GM19025 (cell line): ENCODE measurements around the gene KRTAP12-2.
"Not testable (repeated sequence)": the region's sequence is repeated elsewhere in the genome, so short reads cannot be mapped to it uniquely, and the experiment has no call there.

ENCODE experiments used
- ATAC-seq: cut with Tn5 transposase; IDR thresholded peaks from one replicate; pipeline ENCODE4 v1.9.1; 2021; ENCODE audit warnings: mild to moderate bottlenecking, low read depth, moderate library complexity; ENCODE audit not compliant: unreplicated experiment

Gene KRTAP12-2

DNA sequence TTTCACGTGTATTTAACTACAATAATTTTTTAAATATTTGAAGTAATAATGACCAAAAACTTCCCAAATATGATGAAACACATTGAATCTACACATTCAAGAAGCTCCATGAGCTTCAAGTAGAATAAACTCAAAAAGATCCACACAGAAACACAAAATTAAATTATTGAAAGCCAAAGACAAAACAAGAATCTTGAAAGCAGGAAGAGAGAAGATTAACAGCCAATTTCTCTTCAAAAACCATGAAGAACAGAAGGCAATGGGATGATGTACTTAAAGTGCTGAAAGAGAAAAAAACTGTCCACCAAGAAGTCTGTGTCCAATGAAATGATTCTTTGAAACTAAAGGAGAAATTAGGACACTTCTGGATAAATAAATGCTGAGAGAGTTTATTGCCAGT lies 34.7 kb downstream of the KRTAP12-2 start:
- no peak for ATAC-seq

GRCh38 chr21:44630440-44630839 lies 36.3 kb downstream of the KRTAP12-2 start:
- no peak for ATAC-seq

DNA sequence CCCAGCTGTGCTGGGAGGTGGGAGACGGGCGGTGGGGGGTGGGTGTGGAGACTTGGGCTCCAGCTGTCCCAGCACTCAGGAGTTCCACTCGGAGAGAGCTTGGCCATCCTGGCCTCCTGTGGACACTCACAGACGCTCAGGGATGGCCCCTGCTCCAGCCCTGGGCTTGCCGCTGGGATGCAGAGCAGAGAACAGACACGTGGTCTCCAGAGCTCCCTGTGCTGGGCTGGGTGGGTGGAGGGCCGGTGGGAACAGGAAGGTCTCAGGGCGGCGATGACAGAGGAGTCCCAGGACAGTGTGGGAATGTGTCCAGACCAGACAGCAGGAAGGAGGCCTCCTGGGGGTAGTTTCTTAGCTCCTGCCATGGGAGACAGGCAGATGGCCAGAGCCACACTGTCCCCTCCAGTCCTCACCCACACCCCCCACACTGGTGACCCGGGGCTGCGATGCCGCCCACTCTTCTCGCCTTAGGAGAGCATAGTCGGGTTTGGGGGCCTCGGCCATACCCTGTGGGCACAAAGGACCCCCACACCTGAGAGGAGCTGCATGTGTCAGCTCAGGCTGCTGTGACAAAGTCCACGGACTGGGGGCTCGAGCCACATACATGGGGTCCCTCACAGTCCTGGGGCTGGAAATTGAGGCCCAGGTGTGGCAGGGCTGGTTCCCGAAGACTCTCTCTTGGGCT lies 37.9 kb downstream of the KRTAP12-2 start:
- ATAC-seq, result no peak

- ATAC-seq, result not testable (repeated sequence)
Observed at GRCh38 chr21:44627831-44628233, 38.9 kb downstream of the KRTAP12-2 start.

- ATAC-seq, result not testable (repeated sequence)
Observed at GRCh38 chr21:44627181-44627822, 39.4 kb downstream of the KRTAP12-2 start.

GRCh38 chr21:44626673-44627143 lies 40.0 kb downstream of the KRTAP12-2 start, which contains the start of gene KRTAP10-9:
TSS of gene KRTAP10-9 (plus strand) at chr21:44627093. CDS start at chr21:44627172, 79 bp downstream.
- ATAC-seq, result no peak

DNA sequence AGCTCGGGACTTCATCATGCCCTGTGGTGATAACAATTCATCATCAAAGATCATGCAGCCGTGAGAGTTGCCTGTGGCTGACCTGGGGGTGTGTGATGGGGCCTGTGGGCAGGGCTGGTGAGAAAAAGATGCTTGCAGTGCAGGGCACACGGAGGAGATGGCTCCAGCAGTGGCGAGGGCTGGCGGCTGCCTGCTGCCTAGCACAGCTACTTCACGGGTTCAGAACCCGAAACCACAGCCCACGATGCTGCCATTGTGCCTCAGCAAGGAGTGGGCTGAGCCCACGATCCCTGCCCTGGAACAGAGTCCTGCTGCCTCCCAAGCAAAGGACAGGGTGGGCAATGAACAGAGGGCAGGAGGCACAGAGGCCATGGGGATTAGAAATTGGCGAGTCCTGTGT lies 40.5 kb downstream of the KRTAP12-2 start:
- no peak for ATAC-seq

DNA sequence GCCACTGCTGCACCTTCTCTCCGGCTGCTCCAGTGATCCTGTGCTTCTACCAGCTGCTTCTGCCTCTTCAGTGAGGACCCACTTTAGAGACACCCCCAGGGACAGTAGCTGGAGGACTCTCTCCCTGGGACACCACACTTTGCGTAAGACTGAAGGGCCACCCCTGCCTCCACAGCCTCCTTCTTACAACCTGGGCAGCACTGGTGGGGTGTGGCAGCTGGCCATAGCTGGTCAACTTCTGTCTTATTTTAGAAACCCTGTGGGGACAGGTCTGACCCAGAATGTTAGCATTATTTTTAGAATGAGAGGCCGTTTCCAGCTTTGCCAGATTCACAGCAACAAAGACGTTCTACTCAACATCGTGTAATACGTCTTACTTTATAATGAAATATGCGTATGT lies 41.0 kb downstream of the KRTAP12-2 start:
- no peak for ATAC-seq

DNA sequence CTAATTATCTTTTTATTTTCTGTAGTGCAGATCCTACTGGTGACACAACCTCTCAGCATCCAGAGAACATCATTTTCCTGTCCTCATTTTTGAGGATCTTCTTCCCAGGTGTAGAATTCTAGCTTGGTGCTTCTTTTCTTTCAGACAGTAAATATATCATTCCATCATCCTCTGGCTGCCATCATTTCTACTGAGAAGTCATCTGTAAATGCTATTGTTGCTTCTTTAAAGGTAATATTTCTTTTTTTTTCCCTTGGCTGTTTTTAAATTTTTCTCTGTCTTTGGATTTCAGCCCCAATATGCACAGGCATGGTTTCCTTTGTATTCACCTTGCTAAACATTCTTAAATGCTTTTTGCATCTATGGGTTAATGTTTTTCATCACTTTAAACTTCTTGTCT lies 43.2 kb downstream of the KRTAP12-2 start:
- ATAC-seq, result no peak

GRCh38 chr21:44619886-44620285 lies 46.8 kb downstream of the KRTAP12-2 start:
- no peak for ATAC-seq

GRCh38 chr21:44618909-44619308 lies 47.8 kb downstream of the KRTAP12-2 start:
- ATAC-seq, result no peak

GRCh38 chr21:44618504-44618903 lies 48.2 kb downstream of the KRTAP12-2 start:
- ATAC-seq, result no peak

DNA sequence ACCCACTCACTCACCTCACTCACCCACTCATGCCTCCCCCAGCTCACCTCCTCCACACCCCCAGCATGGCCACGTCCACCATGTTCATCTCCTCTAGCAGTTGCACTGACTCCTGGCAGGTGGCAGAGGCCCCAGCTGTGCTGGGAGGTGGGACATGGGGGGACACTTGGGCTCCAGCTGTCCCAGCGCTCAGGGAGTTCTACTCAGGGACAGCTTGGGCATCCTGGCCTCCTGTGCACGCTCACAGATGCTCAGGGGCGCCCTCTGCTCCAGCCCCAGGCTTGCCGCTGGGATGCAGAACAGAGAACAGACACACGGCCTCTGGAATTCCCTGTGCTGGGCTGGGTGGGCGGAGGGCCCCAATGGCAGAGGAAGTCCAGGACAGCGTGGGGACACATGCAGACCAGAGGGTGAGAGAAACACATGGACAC lies 49.6 kb downstream of the KRTAP12-2 start:
- ATAC-seq, result no peak

GRCh38 chr21:44616591-44616926 lies 50.2 kb downstream of the KRTAP12-2 start:
- ATAC-seq, result no peak
